PC-9 (cell line): ENCODE data around the gene LAPTM5.

ENCODE experiments used
- EZH2 ChIP-seq: fragments of 200-600 bp; sonication (generic); IDR thresholded peaks from 2 replicates; pipeline ENCODE4 v1.8.0; 2017; ENCODE audit warnings: antibody characterized with exemption, low read depth
- TF ChIP-seq, protein P1 (sequence below): fragments of 200-600 bp; sonication (generic); conservative IDR thresholded peaks from 2 replicates; pipeline ENCODE4 v1.6.1; 2017; ENCODE audit warnings: mixed run types, antibody characterized with exemption, mild to moderate bottlenecking, moderate library complexity

- TF ChIP-seq, protein P1, sequence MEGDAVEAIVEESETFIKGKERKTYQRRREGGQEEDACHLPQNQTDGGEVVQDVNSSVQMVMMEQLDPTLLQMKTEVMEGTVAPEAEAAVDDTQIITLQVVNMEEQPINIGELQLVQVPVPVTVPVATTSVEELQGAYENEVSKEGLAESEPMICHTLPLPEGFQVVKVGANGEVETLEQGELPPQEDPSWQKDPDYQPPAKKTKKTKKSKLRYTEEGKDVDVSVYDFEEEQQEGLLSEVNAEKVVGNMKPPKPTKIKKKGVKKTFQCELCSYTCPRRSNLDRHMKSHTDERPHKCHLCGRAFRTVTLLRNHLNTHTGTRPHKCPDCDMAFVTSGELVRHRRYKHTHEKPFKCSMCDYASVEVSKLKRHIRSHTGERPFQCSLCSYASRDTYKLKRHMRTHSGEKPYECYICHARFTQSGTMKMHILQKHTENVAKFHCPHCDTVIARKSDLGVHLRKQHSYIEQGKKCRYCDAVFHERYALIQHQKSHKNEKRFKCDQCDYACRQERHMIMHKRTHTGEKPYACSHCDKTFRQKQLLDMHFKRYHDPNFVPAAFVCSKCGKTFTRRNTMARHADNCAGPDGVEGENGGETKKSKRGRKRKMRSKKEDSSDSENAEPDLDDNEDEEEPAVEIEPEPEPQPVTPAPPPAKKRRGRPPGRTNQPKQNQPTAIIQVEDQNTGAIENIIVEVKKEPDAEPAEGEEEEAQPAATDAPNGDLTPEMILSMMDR: no peak
- TF ChIP-seq EZH2: no peak
Measured at GRCh38 chr1:30730346-30731108, 27.0 kb downstream of the LAPTM5 start.
